Measurements from ENCODE around the gene MAGI2.
"Not testable (repeated sequence)": the region's sequence is repeated elsewhere in the genome, so short reads cannot be mapped to it uniquely, and the experiment has no call there.

MAGI2 gene

DNA sequence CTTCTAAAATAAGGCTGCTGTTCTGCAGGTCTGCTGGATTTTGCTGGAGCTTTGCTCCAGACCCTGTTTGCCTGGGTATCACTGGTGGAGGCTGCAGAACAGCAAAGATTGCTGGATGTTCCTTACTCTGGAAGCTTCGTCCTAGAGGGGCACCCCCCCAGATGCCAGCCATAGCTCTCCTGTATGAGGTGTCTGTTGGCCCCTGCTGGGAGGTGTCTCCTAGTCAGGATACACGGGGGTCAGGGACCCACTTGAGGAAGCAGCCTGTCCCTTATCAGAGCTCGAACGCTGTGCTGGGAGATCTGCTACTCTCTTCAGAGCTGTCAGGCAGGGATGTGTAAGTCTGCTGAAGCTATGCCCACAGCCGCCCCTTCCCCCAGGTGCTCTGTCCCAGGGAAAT, 382.3 kb downstream of the MAGI2 start:
- H3K4me3 ChIP-seq (ENCODE audit: low read depth, low read length) = not testable (repeated sequence)

DNA sequence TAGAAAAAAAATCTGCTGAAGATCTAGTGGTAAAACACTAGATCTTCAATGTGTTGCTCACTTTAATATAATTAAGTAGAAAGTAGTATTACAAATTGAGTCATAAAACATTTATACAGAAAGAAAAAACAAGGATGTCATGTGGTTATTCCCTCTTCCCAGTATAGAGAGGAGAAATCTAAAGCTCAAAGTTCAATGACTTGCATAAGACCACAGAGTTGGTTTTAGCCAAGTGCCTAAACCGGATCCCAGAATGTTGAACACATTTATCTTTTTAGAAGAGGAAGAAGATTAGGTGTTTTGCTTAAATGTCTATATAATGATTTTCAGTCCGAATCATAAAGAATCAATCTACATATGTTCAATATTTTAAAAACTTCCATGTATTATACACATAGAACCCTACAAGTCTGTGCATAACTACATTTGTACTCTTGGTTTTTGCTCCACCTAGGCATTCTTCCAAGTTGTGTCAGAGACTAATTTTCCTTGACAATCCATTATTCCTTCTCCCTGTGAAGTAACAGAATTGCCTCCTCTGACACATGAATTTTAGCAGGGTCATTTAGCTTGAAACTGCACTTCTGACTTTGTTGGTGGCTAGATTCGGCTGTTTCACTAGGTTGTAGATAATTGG, 389.2 kb downstream of the MAGI2 start:
- H3K4me3 ChIP-seq (ENCODE audit: low read depth, low read length) = no peak overlapping the region

DNA sequence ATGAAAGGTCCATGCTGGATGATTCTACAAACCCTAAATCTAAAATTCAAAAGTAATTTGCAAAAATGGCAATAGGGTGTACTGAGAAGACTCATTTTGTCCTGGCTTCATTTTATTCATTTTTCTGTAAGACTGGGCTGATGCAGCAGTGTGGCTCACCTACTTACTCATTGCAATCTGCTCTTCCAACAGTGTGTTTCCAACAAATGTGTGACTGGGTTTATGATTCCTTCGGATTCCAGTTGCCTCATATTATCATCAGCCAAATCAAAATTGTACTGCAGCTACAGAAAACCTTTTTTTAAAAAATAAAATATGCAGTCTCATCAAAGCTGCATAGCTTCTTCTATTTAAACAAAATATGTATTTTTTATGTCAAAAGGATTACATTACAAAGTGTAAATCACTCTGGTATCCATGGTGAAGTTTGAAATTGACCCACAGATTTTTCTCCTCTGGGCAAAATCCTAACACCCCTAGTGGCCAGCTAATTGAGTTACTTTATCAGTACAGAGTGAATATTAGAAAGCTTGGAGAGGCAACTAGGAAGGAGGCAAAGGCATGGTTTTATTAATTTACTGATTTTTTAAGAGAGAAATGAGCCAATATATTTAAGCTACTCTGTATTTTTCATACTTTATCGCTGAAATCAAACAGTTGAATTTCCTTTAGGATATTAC, 390.3 kb downstream of the MAGI2 start:
- no peak overlapping the region for H3K4me3 ChIP-seq (ENCODE audit: low read depth, low read length)

DNA sequence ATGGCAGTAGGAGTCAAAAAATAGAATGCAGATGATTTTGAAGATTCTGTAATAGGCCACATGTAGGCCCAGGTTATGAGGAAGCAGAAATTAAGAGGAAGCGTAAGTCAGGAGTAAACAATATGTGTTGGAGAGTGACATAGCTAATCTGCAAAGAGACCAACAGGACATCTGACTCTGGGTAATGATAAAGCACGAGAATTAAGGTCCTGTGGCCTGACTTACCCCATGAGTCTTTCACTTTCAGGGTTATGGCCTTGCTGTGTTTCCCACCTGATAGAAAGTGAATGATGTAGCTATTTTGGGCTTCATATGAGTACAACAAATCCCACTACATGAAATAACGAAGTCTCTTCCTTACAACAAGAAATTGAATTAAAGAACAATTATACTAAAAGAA, 393.0 kb downstream of the MAGI2 start:
- H3K4me3 ChIP-seq (ENCODE audit: low read depth, low read length) = no peak overlapping the region

DNA sequence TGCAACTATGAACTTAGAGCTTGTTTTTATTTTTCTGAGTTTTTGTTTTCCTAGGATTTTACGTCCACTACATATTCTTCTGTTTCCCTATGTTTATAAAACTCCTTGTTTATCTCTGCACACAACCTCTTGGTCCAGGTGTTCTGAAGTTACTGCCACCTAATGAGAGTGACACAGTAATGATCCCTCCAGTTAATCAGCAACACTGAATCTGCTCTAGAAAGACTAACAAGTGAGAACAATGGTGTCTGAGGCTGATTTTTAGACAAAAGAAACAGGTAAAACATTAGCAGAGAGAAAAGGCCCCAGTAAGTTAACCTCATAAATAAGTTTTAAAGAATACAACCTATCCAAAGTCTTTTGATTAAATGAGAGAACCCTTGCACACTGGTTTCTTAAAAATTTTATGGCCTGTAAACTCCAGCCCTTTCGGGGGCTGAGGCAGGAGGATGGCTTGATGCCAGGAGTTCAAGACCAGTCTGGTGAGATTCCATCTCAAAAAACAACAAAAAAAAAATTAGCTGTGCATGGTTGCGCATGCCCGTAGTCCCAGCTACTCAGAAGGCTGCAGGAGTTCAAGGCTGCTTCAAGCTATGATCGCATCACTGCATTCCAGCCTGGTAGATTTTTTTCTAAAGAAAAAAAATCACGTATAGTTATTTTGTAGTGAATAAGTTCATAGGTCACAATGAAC, 397.6 kb downstream of the MAGI2 start:
- no peak overlapping the region for H3K4me3 ChIP-seq (ENCODE audit: low read depth, low read length)

DNA sequence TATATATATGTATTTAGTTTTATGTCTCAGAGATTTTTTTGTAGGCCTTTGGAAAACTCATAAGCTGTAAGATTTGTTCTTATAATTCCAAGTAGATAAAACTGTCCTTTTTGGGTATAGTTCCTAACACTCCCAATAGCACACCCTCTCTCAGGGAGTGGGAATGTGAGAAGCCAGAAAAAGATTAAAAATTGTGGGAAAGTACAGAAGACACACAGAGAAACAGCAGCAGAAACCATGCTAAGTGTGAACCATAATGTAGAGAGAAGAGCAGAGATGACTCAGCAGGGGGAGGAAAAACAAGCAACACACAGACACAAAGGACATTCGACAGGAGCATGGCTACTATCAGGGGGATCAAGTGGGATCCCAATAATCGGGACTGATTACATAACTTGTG, 401.6 kb downstream of the MAGI2 start:
- H3K4me3 ChIP-seq (ENCODE audit: low read depth, low read length) = no peak overlapping the region

DNA sequence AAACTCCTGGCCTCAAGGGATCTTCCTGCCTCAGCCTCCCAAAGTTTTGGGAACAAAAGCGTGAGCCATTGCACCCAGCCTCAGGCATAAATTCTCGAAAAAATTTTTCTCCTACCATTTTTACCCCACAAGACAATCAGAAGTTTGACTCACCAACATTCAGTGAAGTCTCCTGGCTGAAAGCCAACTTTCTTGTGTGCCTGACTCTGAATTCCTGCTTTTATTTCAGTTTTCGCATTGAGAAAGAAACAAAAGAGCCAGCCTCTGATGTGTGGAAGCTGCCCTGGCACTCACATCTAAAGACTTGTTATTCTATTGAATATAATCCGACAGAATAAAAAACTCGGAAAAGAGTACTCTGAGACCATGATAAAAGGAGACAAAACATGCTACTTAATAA, 402.9 kb downstream of the MAGI2 start:
- no peak overlapping the region for H3K4me3 ChIP-seq (ENCODE audit: low read depth, low read length)

DNA sequence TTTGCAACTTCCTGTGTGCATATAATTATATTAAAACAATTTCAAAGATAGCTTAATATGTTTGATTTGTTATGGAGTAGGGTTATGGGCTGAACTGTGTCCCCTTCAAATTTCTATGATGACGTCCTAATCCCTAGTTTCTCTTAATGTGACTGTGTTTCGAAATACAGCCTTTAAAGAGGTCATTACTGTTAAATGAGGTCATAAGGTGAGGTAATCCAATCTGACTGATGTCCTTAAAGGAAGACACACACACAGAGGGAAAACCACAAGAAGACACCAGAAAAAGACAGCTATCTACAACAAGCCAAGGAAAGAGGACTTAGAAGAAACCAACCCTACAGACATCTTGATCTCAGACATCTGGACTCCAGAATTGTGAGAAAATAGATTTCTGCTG, 407.4 kb downstream of the MAGI2 start:
- no peak overlapping the region for H3K4me3 ChIP-seq (ENCODE audit: low read depth, low read length)

DNA sequence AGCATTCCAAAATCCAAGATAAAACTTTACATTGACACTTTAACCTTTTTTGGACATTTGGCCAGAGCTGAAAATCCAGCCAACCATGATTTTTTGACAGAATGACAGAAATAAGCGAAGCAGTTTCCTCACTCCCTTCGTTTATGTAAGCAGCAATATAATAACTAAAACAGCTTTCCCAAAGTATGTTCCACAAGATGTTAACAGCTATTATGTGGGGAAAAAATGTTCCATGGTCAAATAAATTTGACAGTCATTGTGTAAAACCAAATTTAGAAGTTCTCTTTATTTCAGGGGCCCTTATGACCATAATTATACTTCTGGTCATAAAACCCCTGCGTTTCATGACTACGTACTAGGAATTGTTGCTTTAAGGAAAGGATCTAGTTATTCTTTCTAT, 416.5 kb downstream of the MAGI2 start:
- H3K4me3 ChIP-seq (ENCODE audit: low read depth, low read length) = no peak overlapping the region

DNA sequence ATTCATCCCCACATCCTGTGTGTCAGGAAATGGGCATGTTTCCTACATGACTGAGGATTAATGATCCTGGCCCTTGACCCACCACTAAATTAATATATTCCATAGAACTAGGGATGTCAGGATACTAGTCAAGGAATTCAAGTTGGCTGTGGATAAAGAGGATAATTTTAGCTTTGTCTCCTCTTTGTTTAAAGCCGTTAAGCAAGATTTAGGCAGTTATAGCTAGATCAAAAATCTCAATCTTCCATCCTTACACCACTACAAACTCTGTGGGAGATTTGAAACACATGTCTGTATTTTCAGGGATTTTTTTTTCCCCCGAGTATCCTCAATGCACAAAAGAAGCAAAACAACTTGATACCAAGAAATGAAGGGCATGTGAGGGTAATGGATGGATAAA, 417.1 kb downstream of the MAGI2 start:
- no peak overlapping the region for H3K4me3 ChIP-seq (ENCODE audit: low read depth, low read length)

DNA sequence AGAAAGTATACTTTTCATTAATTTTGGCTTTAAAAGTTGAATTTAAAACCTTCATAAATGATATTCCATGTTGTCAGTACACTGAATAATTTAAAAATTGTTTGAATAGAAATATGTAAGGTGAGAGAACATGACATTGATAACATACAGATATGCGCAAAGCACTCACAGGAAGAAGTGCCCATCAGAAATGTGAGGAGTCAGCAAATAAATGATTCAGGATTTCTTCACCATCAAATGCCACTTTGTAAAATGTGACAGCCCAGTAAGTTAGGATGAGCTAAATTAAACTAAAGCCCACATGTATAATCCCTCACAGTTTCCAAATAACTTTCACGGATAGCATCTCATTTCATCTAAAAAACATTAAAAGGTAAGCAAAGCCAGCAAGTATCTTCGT, 417.6 kb downstream of the MAGI2 start:
- no peak overlapping the region for H3K4me3 ChIP-seq (ENCODE audit: low read depth, low read length)

DNA sequence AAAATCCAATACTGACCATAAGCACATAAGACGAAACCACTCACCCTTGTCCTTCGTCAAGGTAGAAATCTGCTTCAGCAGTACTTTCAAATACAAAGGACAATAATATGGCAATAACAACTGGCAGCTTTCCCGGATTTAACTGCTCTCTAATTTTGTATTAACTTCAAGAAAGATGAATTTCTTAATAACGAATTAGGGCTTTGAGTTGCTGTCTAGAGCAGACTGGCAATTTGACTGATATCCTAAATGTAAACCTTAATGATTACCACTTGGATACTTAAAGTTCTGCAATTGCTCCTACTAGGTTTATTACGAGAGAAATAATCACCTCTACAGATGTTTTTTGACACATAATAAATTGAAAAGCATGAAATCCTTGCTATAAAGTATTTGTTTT, 418.7 kb downstream of the MAGI2 start:
- H3K4me3 ChIP-seq (ENCODE audit: low read depth, low read length) = no peak overlapping the region

DNA sequence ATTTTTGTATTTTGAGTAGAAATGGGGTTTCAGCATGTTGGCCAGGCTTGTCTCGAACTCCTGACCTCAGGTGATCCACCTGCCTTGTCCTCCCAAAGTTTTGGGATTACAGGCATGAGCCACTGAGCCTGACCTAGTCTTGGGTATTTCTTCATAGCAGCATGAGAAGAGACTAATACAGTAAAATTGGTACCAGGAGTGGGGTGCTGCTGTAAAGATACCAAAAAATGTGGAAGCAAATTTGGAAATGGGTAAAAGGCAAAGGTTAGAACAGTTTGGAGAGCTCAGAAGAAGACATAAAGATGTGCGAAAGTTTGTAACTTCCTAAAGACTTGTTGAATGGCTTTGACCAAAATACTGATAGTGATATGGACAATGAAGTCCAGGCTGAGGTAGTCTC, 433.8 kb downstream of the MAGI2 start:
- not testable (repeated sequence) for H3K4me3 ChIP-seq (ENCODE audit: low read depth, low read length)

DNA sequence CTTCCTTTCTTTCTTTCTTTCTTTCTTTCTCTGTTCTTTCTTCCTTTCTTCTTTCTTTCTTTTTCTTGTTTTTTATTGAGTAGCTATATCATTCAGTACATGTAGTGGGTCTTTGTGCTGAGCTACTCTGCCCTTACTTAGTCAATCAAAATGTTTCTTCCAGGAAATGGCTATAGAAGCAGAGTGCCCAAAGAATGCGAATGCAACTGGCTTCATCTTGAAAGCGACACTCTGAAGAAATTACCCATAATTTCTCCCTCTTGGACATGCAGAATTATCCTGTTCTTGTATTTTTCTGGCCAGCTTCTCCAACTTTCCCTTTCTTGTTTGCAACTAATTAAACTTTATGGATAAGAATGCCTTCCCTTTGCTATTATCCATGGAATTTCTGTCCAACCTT, 441.5 kb downstream of the MAGI2 start:
- H3K4me3 ChIP-seq (ENCODE audit: low read depth, low read length) = no peak overlapping the region

DNA sequence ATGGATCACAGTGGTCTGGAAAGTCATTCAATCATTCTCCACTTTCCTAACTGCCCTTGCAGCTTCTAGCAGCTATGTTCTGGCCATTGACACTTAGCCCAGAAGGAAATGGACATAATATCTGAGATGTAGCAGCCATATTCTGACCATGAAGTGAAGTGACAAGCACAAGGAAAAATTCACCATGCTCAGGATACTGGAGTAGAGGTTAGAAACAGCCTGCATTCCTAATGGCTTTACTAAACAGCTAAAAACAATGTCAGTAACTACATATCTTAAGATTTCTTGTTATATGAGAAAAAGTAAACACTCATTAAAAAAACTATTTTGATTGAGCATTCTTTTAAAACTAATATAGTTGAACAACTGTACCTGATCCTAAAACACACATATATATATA, 443.8 kb downstream of the MAGI2 start:
- H3K4me3 ChIP-seq (ENCODE audit: low read depth, low read length) = no peak overlapping the region

DNA sequence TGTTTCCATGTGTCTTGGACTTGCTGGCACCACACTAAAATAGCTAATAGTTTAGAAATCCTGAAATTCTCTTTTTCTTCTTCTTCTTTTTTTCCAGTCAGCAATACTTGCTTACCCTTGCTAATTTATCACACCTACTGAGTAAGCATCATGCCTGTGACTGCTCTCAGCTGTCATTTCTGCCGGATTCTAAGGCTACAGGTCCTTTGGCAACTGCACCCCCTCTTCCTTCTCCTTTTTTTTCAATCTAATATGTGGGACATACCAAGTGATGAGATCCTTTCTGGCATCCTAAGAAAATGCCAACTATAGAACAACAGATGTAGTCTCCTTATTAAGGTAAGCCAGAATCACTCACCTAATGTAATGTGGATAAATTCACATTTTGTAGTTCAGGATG, 444.7 kb downstream of the MAGI2 start:
- no peak overlapping the region for H3K4me3 ChIP-seq (ENCODE audit: low read depth, low read length)

DNA sequence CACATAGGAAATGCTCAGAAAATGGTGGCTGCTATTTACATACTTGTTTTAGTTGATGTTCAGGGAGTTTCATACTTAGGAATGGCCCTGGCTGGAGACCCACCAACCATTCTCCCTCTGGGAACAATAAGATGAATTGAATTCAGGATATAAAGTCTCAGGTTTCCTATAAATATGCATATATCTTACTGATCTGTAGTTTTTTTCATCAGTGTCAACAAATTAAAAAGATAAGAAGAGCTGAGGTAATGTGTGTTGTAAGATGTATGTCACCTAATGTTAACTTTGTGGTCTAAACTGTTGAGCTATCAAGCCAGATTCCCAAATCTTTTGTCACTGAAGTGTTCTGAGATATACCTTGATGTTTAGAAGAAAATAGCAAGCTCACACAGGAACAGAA, 457.5 kb downstream of the MAGI2 start:
- H3K4me3 ChIP-seq (ENCODE audit: low read depth, low read length) = no peak overlapping the region

DNA sequence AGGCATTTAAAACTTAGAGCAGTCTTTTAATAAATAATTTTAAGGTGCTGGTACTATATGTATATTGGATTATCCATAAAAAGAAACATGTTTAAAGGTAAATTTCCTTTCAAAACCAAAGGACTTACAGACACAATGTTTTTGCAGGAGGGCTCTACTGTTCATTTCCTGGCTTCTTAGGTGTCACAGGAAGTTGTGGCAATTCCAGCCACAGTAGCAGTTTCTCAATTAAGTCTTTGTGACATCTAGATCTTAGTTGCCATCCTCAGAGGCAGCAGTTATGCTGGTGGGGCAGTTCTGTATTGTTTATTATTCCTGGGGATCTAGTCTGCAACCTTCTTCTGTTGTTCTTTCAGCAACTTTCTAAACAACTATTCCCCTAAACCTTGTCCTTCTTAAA, 460.1 kb downstream of the MAGI2 start:
- no peak overlapping the region for H3K4me3 ChIP-seq (ENCODE audit: low read depth, low read length)

DNA sequence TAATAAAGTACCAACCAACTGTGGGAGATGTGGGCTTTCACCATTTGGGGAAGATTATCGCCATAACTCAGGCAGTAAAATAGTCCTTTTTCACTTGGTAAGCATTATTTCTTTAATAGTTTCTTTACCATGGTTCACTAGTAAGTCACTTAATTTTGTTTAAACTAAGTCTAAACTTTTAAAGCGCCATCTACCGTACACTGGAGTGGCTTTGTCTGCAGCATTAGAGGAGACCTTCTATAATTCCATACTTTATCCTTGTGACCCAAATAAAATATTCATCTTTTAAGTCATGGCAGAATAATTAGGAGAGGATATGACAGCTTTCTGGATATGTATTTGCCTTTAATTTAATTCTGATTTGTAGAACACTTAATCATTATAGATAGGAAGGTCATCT, 468.0 kb downstream of the MAGI2 start:
- H3K4me3 ChIP-seq (ENCODE audit: low read depth, low read length) = no peak overlapping the region

DNA sequence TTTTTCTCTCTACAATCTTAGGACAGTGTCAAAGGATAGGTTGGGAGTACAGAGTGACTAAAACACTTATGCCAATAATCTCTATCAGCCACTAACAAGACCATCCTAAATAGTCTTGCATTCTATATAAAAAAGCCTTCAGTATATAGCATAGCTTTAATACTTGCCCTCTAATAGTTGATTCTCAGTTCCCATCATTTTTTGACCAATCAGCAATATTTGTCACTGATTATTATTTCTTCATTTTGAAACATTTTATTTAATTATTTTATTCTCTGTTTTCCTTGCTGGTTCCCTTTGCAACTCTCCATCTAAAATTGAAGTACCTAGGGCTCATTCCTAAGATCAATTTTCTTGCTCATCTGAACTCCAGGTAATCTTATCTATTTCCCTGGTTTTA, 470.0 kb downstream of the MAGI2 start:
- no peak overlapping the region for H3K4me3 ChIP-seq (ENCODE audit: low read depth, low read length)

DNA sequence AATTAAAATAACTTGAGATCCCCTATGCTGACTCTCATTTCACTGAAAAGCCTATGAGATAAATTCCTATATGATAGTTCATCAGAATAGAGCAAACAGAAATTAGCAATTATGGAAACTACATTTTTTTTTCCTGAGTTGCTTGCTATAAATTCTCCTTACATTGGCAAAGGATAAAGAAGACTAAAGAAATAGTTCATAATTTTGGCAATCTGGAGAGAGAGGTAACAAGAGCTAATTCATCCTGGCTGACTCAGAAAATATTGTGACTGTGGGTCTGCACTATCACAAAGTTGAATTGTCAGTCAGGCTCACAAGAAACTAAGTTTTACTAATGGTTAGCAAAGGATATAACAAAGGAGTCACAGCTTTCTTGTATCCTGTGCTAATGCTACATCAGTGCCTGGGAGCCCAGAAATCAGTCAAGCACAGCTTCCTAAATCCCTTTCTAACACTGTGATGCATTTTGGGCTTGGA, 483.0 kb downstream of the MAGI2 start:
- no peak overlapping the region for H3K4me3 ChIP-seq (ENCODE audit: low read depth, low read length)

DNA sequence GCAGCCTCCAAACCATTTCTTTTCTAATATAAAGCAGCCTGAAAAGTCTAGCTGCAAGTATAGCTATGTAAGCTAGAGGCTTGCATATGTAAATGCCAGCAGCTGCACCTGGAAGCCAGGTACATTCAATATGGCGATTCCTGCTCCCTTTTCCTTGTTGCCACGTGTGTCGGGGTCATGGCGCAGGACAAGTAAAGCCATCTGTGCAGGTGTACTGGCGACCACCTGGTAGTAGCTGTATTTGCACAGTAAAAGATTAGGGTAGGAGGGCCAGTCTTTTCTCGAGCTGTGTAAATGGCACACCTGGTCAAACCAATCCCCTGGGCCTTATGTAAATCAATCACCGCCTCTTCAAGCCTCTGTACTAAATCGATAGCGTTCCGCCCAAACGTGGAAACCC, 484.5 kb downstream of the MAGI2 start:
- H3K4me3 ChIP-seq (ENCODE audit: low read depth, low read length) = no peak overlapping the region
